Kidney epithelial cell (primary cell): ENCODE results near the gene FMN2. TPM values are rescaled to one million over a fixed set of nuclear protein-coding genes. Genes with fewer than 3 reads are reported as not detected.

Experiments
- DNase-seq: peaks from one replicate; pipeline ENCODE4 v3.0.0-alpha.2; 2010; ENCODE audit warnings: low read depth
- H3K27me3 ChIP-seq: 2 replicates; pipeline ENCODE4 v1.6.0; 2011; ENCODE audit warnings: low read length; ENCODE audit not compliant: control insufficient read depth, insufficient read depth
- H3K36me3 ChIP-seq: 2 replicates; pipeline ENCODE4 v1.5.1; 2011; ENCODE audit warnings: low read length; ENCODE audit not compliant: control insufficient read depth, insufficient read depth
- H3K4me3 ChIP-seq: 2 replicates; pipeline ENCODE4 v1.5.1; 2011; ENCODE audit warnings: low read depth, mild to moderate bottlenecking, control low read depth, low read length
- CTCF ChIP-seq: IDR thresholded peaks from 2 replicates; pipeline ENCODE4 v1.5.1; 2011; ENCODE audit warnings: mild to moderate bottlenecking, moderate library complexity, low read length, control low read depth, inconsistent platforms; ENCODE audit not compliant: insufficient read depth, poor library complexity, severe bottlenecking
- total RNA-seq: library from RNA; depleted of rRNA; stranded (reverse); fragments of >200 nt; gene quantifications from 2 replicates; pipeline ENCODE4 v1.2.3, GENCODE V29; 2015

Gene FMN2
- total RNA-seq, 1 donor from 2014 or later, result 0.33 TPM

DNA sequence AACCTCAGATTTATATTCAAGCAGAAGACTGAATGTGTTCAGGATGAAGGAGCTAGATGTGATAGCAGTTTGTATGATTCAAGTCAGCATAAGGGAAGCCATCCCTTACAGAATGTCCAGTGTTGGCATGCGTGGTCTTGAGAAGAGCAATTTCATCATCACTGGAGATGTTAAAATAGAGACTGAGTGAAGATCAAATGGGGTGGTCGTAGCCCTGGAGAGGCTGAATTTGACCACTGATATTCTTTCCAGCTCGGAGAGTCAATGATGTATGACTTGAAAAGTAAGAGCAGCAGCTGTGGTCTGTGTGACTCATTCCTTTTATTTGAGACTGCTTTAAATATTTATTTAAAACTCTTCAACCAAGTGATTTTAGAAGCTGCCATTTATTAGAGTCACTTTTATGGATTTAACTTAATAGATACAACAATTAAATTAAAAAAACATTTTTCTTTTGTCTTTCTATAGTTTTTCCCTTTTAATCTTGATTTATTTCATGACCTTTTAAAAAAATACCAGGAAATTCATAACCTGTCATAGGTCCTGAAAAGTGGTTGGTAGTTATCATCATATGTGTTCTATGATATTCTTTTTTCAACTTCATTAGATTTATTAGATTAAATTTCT is 15.5 kb downstream of the FMN2 start:
- TF ChIP-seq CTCF, result no peak
- Histone ChIP-seq H3K4me3 (no peak overlapping the region), H3K36me3 (no peaks in the 10 kb centered on the region), H3K27me3 (no peaks in the 10 kb centered on the region)
- peak; percentile 61 for DNase-seq

DNA sequence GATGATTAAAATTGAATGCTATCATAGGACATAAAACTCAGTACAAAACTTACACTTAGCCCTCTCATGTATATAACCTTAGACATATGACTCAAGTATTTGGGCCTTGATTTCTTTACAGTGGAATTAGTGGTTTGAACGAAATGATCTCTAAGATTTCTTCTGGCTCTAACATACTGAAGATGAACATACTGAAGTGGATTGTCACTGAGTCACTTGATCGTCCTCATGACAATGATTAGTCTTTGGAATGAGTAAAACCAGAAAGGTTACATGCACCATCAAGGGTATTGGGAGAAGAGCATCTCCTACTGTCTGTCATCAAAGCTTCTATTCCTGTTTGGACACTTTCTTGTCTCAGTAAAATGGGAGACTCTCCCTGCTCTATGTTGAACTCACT is 17.4 kb downstream of the FMN2 start:
- no peak for TF ChIP-seq CTCF
- DNase-seq, result no peak
- no peaks in the 10 kb centered on the region for H3K36me3 ChIP-seq
- H3K4me3 ChIP-seq, result no peak overlapping the region
- H3K27me3 ChIP-seq, result no peaks in the 10 kb centered on the region

GRCh38 chr1:240109920-240110636 is 18.4 kb downstream of the FMN2 start:
- Histone ChIP-seq H3K27me3 (no peaks in the 10 kb centered on the region), H3K36me3 (no peaks in the 10 kb centered on the region), H3K4me3 (no peak overlapping the region)
- TF ChIP-seq CTCF, result no peak
- no peak for DNase-seq

- H3K4me3 ChIP-seq, result no peak overlapping the region
- TF ChIP-seq CTCF, result no peak
- no peaks in the 10 kb centered on the region for H3K36me3 ChIP-seq
- H3K27me3 ChIP-seq, result no peaks in the 10 kb centered on the region
- no peak for DNase-seq
These were observed 19.9 kb downstream of the FMN2 start for GRCh38 chr1:240111558-240111957.

DNA sequence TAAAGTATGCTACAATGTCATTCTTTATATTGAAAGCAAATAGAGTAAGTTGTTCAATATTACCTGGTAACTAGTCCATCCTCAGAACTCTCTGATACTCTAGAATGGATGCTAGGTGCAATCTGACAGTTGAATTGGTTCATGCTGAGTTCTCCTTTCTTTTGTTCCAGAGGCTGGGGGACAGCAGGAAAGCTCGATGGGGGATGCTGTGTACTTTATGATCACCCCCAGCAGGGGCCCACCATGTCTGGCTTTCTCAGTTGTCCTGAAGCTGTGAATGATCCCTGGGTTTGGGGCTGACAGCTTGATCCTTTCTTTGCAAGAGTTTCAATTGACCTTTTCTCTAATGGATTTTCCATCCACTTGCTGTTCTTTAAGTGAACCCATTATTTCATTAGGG is 22.5 kb downstream of the FMN2 start:
- Histone ChIP-seq H3K27me3 (no peaks in the 10 kb centered on the region), H3K4me3 (no peak overlapping the region), H3K36me3 (no peaks in the 10 kb centered on the region)
- DNase-seq, result no peak
- no peak for TF ChIP-seq CTCF

DNA sequence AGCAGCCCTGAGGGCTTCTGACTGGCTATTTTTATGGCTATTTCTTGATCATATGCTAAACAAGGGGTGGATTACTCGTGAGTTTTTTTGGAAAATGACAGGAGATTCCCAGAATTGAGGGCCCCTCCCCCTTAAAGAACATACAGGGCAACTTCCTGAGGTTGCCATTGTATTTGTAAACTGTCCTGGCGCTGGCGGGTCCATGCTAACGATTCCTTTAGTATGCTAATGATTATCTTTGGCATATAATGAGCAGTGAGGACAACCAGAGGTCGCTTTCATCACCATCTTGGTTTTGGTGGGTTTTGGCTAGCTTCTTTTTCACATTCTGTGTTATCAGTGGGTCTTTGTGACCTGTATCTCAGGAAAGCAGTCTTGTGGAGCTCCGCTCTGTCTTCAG is 24.1 kb downstream of the FMN2 start:
- no peak overlapping the region for H3K4me3 ChIP-seq
- TF ChIP-seq CTCF, result no peak
- no peak for DNase-seq

More for the DNA sequence above, 24.1 kb downstream of the FMN2 start:
- H3K27me3 ChIP-seq, result no peaks in the 10 kb centered on the region
- no peaks in the 10 kb centered on the region for H3K36me3 ChIP-seq
